ENCODE measurements around the gene SFR1. TPM values are rescaled to one million over a fixed set of nuclear protein-coding genes. Genes with fewer than 3 reads are reported as not detected.

Gene SFR1
- total RNA-seq, 2 experiments from 2014 or later, result 13.9 to 14.8 TPM

GRCh38 chr10:104130041-104130440 is 8.1 kb downstream of the SFR1 start:
- no TSS peak for BruUV-seq (replicated peaks)
- Histone ChIP-seq H3K4me2 (ENCODE audit: low read length) (no peak overlapping the region), H4K20me1 (ENCODE audit: insufficient read depth, low read length) (no peaks in the 10 kb centered on the region)

GRCh38 chr10:104138131-104138530 is 16.2 kb downstream of the SFR1 start:
- H3K36me3 ChIP-seq (ENCODE audit: insufficient read depth, low read length), result no peaks in the 10 kb centered on the region
- H3K9me2 ChIP-seq (ENCODE audit: insufficient read depth, low read length), result no peaks in the 10 kb centered on the region
- no peak for DNase-seq (ENCODE audit: low spot score)
- no peak overlapping the region for H3K4me2 ChIP-seq (ENCODE audit: low read length)
- no peak for TF ChIP-seq CTCF (conservative IDR thresholded peaks at IDR 0.05; ENCODE audit: low read length)
- no peak for TF ChIP-seq EZH2phosphoT487 (IDR thresholded peaks at IDR 0.05; ENCODE audit: borderline replicate concordance, low read depth, low read length)
- no peak overlapping the region for H2AFZ ChIP-seq (ENCODE audit: low read length)
- intact Hi-C loops (cut with micrococcal nuclease; ENCODE audit: unreplicated experiment), result no loop called here
- CTCF ChIA-PET (ENCODE audit: unreplicated experiment), result no interaction called here
- no TSS peak for BruUV-seq (replicated peaks)
- no peaks in the 10 kb centered on the region for H4K20me1 ChIP-seq (ENCODE audit: insufficient read depth, low read length)
- H3K4me1 ChIP-seq (ENCODE audit: insufficient read depth, low read length, poor library complexity, severe bottlenecking), result no peaks in the 10 kb centered on the region
- H3K79me2 ChIP-seq (ENCODE audit: insufficient read depth, low read depth, low read length), result no peaks in the 10 kb centered on the region
- no peaks in the 10 kb centered on the region for H3K9me3 ChIP-seq (ENCODE audit: low read length)
- no peak overlapping the region for H3K27ac ChIP-seq (ENCODE audit: low read depth, low read length, poor library complexity, severe bottlenecking)
- POLR2A ChIA-PET, result no interaction called here
- H3K4me3 ChIP-seq (ENCODE audit: low read depth, low read length, poor library complexity, severe bottlenecking), result no peak overlapping the region

More at GRCh38 chr10:104130041-104130440, 8.1 kb downstream of the SFR1 start:
- intact Hi-C loops (cut with micrococcal nuclease; ENCODE audit: unreplicated experiment), result no loop called here
- H2AFZ ChIP-seq (ENCODE audit: low read length), result no peak overlapping the region
- H3K79me2 ChIP-seq (ENCODE audit: insufficient read depth, low read depth, low read length), result no peaks in the 10 kb centered on the region
- no peaks in the 10 kb centered on the region for H3K4me1 ChIP-seq (ENCODE audit: insufficient read depth, low read length, poor library complexity, severe bottlenecking)
- no peaks in the 10 kb centered on the region for H3K9me3 ChIP-seq (ENCODE audit: low read length)
- TF ChIP-seq CTCF (conservative IDR thresholded peaks at IDR 0.05; ENCODE audit: low read length) (no peak), EZH2phosphoT487 (IDR thresholded peaks at IDR 0.05; ENCODE audit: borderline replicate concordance, low read depth, low read length) (no peak)
- POLR2A ChIA-PET, result interaction anchor here (0.8 kb wide), 2 partner anchors 9 to 1794 kb away, joined by 3 read pairs; no protein-coding TSS in a partner anchor
- no peak overlapping the region for H3K4me3 ChIP-seq (ENCODE audit: low read depth, low read length, poor library complexity, severe bottlenecking)
- peaks cover 5% of the 10 kb centered on the region for H3K36me3 ChIP-seq (ENCODE audit: insufficient read depth, low read length)
- H3K9me2 ChIP-seq (ENCODE audit: insufficient read depth, low read length), result no peaks in the 10 kb centered on the region
- DNase-seq (ENCODE audit: low spot score), result no peak
- no peak overlapping the region for H3K27ac ChIP-seq (ENCODE audit: low read depth, low read length, poor library complexity, severe bottlenecking)
- CTCF ChIA-PET (ENCODE audit: unreplicated experiment), result no interaction called here

GRCh38 chr10:104139221-104139620 is 17.2 kb downstream of the SFR1 start:
- intact Hi-C loops (cut with micrococcal nuclease; ENCODE audit: unreplicated experiment), result no loop called here

More at GRCh38 chr10:104139221-104139620, 17.2 kb downstream of the SFR1 start:
- peaks cover 5% of the 10 kb centered on the region for H3K4me1 ChIP-seq (ENCODE audit: insufficient read depth, low read length, poor library complexity, severe bottlenecking)
- H3K4me2 ChIP-seq (ENCODE audit: low read length), result no peak overlapping the region
- H3K36me3 ChIP-seq (ENCODE audit: insufficient read depth, low read length), result no peaks in the 10 kb centered on the region
- no peak overlapping the region for H2AFZ ChIP-seq (ENCODE audit: low read length)
- CTCF ChIA-PET (ENCODE audit: unreplicated experiment), result interaction anchor here (0.6 to 0.7 kb wide), 2 partner anchors 8 to 251 kb away, joined by 3 read pairs; no protein-coding TSS in a partner anchor
- TF ChIP-seq CTCF (conservative IDR thresholded peaks at IDR 0.05; ENCODE audit: low read length), result peak; percentile 87
- TF ChIP-seq EZH2phosphoT487 (IDR thresholded peaks at IDR 0.05; ENCODE audit: borderline replicate concordance, low read depth, low read length), result no peak
- DNase-seq (ENCODE audit: low spot score), result peak; percentile 42
- H3K27ac ChIP-seq (ENCODE audit: low read depth, low read length, poor library complexity, severe bottlenecking), result no peak overlapping the region
- no peaks in the 10 kb centered on the region for H3K9me3 ChIP-seq (ENCODE audit: low read length)
- no peaks in the 10 kb centered on the region for H4K20me1 ChIP-seq (ENCODE audit: insufficient read depth, low read length)
- H3K79me2 ChIP-seq (ENCODE audit: insufficient read depth, low read depth, low read length), result no peaks in the 10 kb centered on the region
- no peaks in the 10 kb centered on the region for H3K9me2 ChIP-seq (ENCODE audit: insufficient read depth, low read length)
- POLR2A ChIA-PET, result interaction anchor here (0.7 kb wide), 1 partner anchor 410 kb away, joined by 3 read pairs; no protein-coding TSS in a partner anchor
- no peak overlapping the region for H3K4me3 ChIP-seq (ENCODE audit: low read depth, low read length, poor library complexity, severe bottlenecking)
- no TSS peak for BruUV-seq (replicated peaks)
